A673 (cell line): ENCODE data around the gene WASF2. TPM values are rescaled to one million over a fixed set of nuclear protein-coding genes. Genes with fewer than 3 reads are reported as not detected.
"Not testable (repeated sequence)": the region's sequence is repeated elsewhere in the genome, so short reads cannot be mapped to it uniquely, and the experiment has no call there.

Experiments used
- BruUV-seq: library from RNA; stranded (reverse); fragments of 400-500 nt; replicated peaks from 2 replicates; lab custom pipeline; 2021; lab: Mats Ljungman, UMichigan
- CTCF ChIA-PET: fragments of 300-600 bp; sonication (Branson Sonifier 250); formaldehyde crosslinking; loops from one replicate; lab custom pipeline; 2022; ENCODE audit warnings: antibody characterized with exemption; lab: Charles Lee
- POLR2A ChIA-PET: fragments of 300-600 bp; sonication (Branson Sonifier 250); formaldehyde crosslinking; loops from one replicate; lab custom pipeline; 2022; ENCODE audit warnings: antibody characterized with exemption; ENCODE audit not compliant: low non-redundant PET; lab: Charles Lee
- DNase-seq: peaks from one replicate; pipeline ENCODE4 v3.0.0-alpha.2; 2015; ENCODE audit warnings: low spot score
- H3K27ac ChIP-seq: fragments of 200-600 bp; sonication (generic); 2 replicates; pipeline ENCODE4 v1.5.1; 2016; ENCODE audit warnings: mixed run types, low read depth, mild to moderate bottlenecking, mixed read lengths, antibody characterized with exemption, low read length; ENCODE audit not compliant: poor library complexity, severe bottlenecking
- H3K27me3 ChIP-seq: fragments of 200-600 bp; sonication (generic); replicated peaks from 2 replicates; pipeline ENCODE4 v1.6.1; 2017; ENCODE audit warnings: mixed run types, low read depth, mild to moderate bottlenecking, mixed read lengths, antibody characterized with exemption, low read length; ENCODE audit not compliant: insufficient read depth, poor library complexity
- H3K36me3 ChIP-seq: fragments of 200-600 bp; sonication (generic); 2 replicates; pipeline ENCODE4 v1.6.1; 2016; ENCODE audit warnings: mixed run types, mild to moderate bottlenecking, mixed read lengths, antibody characterized with exemption, low read length; ENCODE audit not compliant: insufficient read depth, poor library complexity, severe bottlenecking
- H3K4me1 ChIP-seq: fragments of 200-600 bp; sonication (generic); 2 replicates; pipeline ENCODE4 v1.6.1; 2017; ENCODE audit warnings: mixed run types, mild to moderate bottlenecking, mixed read lengths, antibody characterized with exemption, low read length; ENCODE audit not compliant: insufficient read depth, poor library complexity, severe bottlenecking
- H3K4me3 ChIP-seq: fragments of 200-600 bp; sonication (generic); 2 replicates; pipeline ENCODE4 v1.5.1; 2016; ENCODE audit warnings: low read depth, mixed run types, mild to moderate bottlenecking, mixed read lengths, low read length; ENCODE audit not compliant: poor library complexity, severe bottlenecking
- H3K9me3 ChIP-seq: fragments of 200-600 bp; sonication (generic); 2 replicates; pipeline ENCODE4 v1.6.1; 2016; ENCODE audit warnings: mixed run types, low read depth, mild to moderate bottlenecking, mixed read lengths, antibody characterized with exemption, low read length; ENCODE audit not compliant: poor library complexity, severe bottlenecking
- EZH2 ChIP-seq: fragments of 200-600 bp; sonication (generic); IDR thresholded peaks from 2 replicates; pipeline ENCODE4 v1.6.1; 2017; ENCODE audit warnings: borderline replicate concordance, low read depth, mild to moderate bottlenecking, mixed read lengths, antibody characterized with exemption, low read length; ENCODE audit not compliant: poor library complexity, severe bottlenecking
- intact Hi-C: fragments of 100-400 bp; cut with micrococcal nuclease; formaldehyde crosslinking; loops from one replicate; pipeline ENCODE4 v1.10.0; 2022; ENCODE audit not compliant: unreplicated experiment
- total RNA-seq: library from RNA; stranded (reverse); gene quantifications from 2 replicates; pipeline ENCODE4 v1.2.3, GENCODE V29; 2021
- TF ChIP-seq, protein P1 (sequence below): fragments of 300-800, 200-600 bp; sonication (generic); conservative IDR thresholded peaks from 2 replicates; pipeline ENCODE4 v1.5.1; 2017; ENCODE audit warnings: low read depth, mild to moderate bottlenecking, antibody characterized with exemption, low read length, moderate library complexity, mixed read lengths

WASF2 gene
- total RNA-seq, 1 experiment from 2014 or later: 133 TPM

- ChIA-PET CTCF (no interaction called here), POLR2A (no interaction called here)
- peaks cover 4% of the 10 kb centered on the region for H3K4me1 ChIP-seq
- TF ChIP-seq, protein P1, sequence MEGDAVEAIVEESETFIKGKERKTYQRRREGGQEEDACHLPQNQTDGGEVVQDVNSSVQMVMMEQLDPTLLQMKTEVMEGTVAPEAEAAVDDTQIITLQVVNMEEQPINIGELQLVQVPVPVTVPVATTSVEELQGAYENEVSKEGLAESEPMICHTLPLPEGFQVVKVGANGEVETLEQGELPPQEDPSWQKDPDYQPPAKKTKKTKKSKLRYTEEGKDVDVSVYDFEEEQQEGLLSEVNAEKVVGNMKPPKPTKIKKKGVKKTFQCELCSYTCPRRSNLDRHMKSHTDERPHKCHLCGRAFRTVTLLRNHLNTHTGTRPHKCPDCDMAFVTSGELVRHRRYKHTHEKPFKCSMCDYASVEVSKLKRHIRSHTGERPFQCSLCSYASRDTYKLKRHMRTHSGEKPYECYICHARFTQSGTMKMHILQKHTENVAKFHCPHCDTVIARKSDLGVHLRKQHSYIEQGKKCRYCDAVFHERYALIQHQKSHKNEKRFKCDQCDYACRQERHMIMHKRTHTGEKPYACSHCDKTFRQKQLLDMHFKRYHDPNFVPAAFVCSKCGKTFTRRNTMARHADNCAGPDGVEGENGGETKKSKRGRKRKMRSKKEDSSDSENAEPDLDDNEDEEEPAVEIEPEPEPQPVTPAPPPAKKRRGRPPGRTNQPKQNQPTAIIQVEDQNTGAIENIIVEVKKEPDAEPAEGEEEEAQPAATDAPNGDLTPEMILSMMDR: no peak
- TF ChIP-seq EZH2: no peak
- H3K27ac ChIP-seq: no peak overlapping the region
- BruUV-seq: no TSS peak
- H3K9me3 ChIP-seq: no peaks in the 10 kb centered on the region
- no peaks in the 10 kb centered on the region for H3K27me3 ChIP-seq
- H3K4me3 ChIP-seq: no peak overlapping the region
- no peaks in the 10 kb centered on the region for H3K36me3 ChIP-seq
- intact Hi-C loops: no loop called here
- DNase-seq: no peak
Observed at GRCh38 chr1:27473755-27474154, 16.2 kb downstream of the WASF2 start.

- H3K4me3 ChIP-seq, H3K36me3 ChIP-seq, H3K9me3 ChIP-seq, H3K4me1 ChIP-seq, H3K27me3 ChIP-seq, POLR2A ChIA-PET, CTCF ChIA-PET, H3K27ac ChIP-seq, intact Hi-C loops, BruUV-seq, DNase-seq: not testable (repeated sequence)
Observed at GRCh38 chr1:27472098-27472497, 17.9 kb downstream of the WASF2 start.

DNA sequence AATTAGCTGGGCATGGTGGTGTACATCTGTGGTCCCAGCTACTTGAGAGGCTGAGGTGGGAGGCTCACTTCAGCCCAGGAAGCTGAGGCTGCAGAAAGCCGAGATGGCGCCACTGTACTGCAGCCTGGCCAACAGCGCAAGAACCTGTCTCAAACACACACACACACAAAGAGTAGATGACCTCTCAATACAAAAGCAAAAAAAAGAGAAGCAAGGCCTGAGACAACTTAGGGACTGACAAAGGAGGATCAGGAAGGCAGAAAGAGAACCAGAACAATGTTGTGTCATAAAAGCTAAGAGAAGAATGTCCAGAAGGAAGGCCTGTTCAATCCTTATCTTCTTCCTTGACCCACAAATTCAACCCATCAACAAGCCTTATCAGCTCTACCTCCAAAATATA lies 18.5 kb downstream of the WASF2 start:
- Histone ChIP-seq H3K9me3 (no peaks in the 10 kb centered on the region), H3K27ac (no peak overlapping the region), H3K4me1 (peaks cover 4% of the 10 kb centered on the region), H3K27me3 (no peaks in the 10 kb centered on the region), H3K4me3 (no peak overlapping the region), H3K36me3 (peaks cover 1% of the 10 kb centered on the region)
- intact Hi-C loops: no loop called here
- POLR2A ChIA-PET: no interaction called here
- no peak for DNase-seq
- CTCF ChIA-PET: no interaction called here
- TF ChIP-seq, protein P1: no peak
- no peak for TF ChIP-seq EZH2
- BruUV-seq: no TSS peak

GRCh38 chr1:27469334-27469733 lies 20.6 kb downstream of the WASF2 start:
- no peak overlapping the region for H3K27ac ChIP-seq
- H3K4me3 ChIP-seq: no peak overlapping the region
- peaks cover 3% of the 10 kb centered on the region for H3K36me3 ChIP-seq
- no peak for DNase-seq
- BruUV-seq: no TSS peak
- no peaks in the 10 kb centered on the region for H3K27me3 ChIP-seq
- H3K4me1 ChIP-seq: peaks cover 4% of the 10 kb centered on the region
- POLR2A ChIA-PET: no interaction called here
- CTCF ChIA-PET: interaction anchor here (0.6 kb wide), 1 partner anchor 104 kb away, joined by 8 read pairs; no protein-coding TSS in a partner anchor
- TF ChIP-seq, protein P1: no peak
- no peak for TF ChIP-seq EZH2
- intact Hi-C loops: no loop called here
- H3K9me3 ChIP-seq: no peaks in the 10 kb centered on the region

- POLR2A ChIA-PET, H3K36me3 ChIP-seq, intact Hi-C loops, DNase-seq, CTCF ChIA-PET, H3K27me3 ChIP-seq, H3K27ac ChIP-seq, H3K9me3 ChIP-seq, H3K4me3 ChIP-seq, H3K4me1 ChIP-seq, BruUV-seq: not testable (repeated sequence)
Observed at GRCh38 chr1:27468378-27468777, 21.6 kb downstream of the WASF2 start.
